Tibial nerve (tissue), 4 donors: ENCODE measurements around the gene RARA. TPM values are rescaled to one million over a fixed set of nuclear protein-coding genes. Genes with fewer than 3 reads are reported as not detected.

Source experiments
- DNase-seq, 2 donors: peaks; one replicate each; pipeline ENCODE4 v3.0.0-alpha.2; 2019; ENCODE audit warnings: low spot score in 2 of 2
- H3K27ac ChIP-seq, 4 donors: fragments of 200-600 bp; sonication (generic) in 3 of 4; one replicate each; pipeline ENCODE4 v1.5.1; 2017 to 2019; ENCODE audit warnings: mild to moderate bottlenecking in 1 of 4
- H3K27me3 ChIP-seq, 2 donors: fragments of 200-600 bp; sonication (generic) in 1 of 2; one replicate each; pipeline versions ENCODE4 v1.5.1 to v1.6.0; 2017 to 2019
- H3K36me3 ChIP-seq, 3 donors: fragments of 200-600 bp; sonication (generic); one replicate each; pipeline ENCODE4 v1.5.1; 2018 to 2019
- H3K4me1 ChIP-seq, 4 donors: fragments of 200-600 bp; sonication (generic) in 3 of 4; one replicate each; pipeline ENCODE4 v1.5.1; 2017 to 2019
- H3K4me3 ChIP-seq, 4 donors: fragments of 200-600 bp; sonication (generic) in 3 of 4; one replicate each; pipeline ENCODE4 v1.5.1; 2017 to 2019; ENCODE audit warnings: mild to moderate bottlenecking in 1 of 4, moderate library complexity in 1 of 4
- H3K9me3 ChIP-seq, 4 donors: fragments of 200-600 bp; sonication (generic) in 3 of 4; one replicate each; pipeline ENCODE4 v1.5.1; 2017 to 2019
- EP300 ChIP-seq, 2 donors: sonication (generic); formaldehyde crosslinking; IDR thresholded peaks; one replicate each; pipeline ENCODE4 v1.6.1; 2017; ENCODE audit warnings: antibody characterized with exemption in 2 of 2, mild to moderate bottlenecking in 1 of 2
- POLR2A ChIP-seq, 2 donors: fragments of 450-650 bp; IDR thresholded peaks; one replicate each; pipeline ENCODE4 v1.6.1; 2017; ENCODE audit warnings: antibody characterized with exemption in 2 of 2, mild to moderate bottlenecking in 2 of 2, moderate library complexity in 2 of 2
- WGBS, 2 donors: methylation state at CpG; one replicate each; pipeline ENCODE4 v1.1.5; 2018; 5-methylcytosine and 5-hydroxymethylcytosine counted together
- total RNA-seq, 4 donors: library from RNA; depleted of rRNA; stranded (reverse); fragments of >200 nt; gene quantifications; one replicate each; pipeline ENCODE4 v1.1.0, GENCODE V29; 2016
- TF ChIP-seq, protein P1 (sequence below), 5 experiments: fragments of 200-600 bp in 3 of 5; fragments of 450-650 bp in 2 of 5; sonication (generic) in 3 of 5; IDR thresholded peaks; one replicate each; pipeline ENCODE4 v1.5.1; 2016 to 2019; ENCODE audit warnings: antibody characterized with exemption in 5 of 5, mild to moderate bottlenecking in 3 of 5, moderate library complexity in 2 of 5

RARA gene
- total RNA-seq, 4 donors from 2014 or later = 28.9 to 58.2 (median 46.4) TPM

DNA sequence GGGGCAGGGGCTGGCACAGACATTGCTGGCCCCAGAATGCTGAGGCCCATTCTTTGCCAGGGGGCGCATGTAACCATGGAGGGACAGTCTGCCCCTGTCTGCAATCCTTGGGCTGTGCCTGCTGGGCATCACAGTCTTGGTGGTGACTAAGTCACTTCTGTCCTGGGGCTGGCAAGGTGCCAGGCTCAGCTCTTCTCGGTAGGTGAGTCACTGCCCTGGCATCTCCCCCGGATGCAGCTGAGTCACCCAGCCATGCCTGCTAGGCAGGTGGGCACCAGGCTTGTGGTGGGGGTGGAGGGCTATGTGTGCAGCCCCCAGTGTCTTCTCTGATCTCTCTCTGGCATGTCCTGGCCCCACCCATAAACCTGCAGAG is 5.6 kb downstream of the RARA start:
- no peak for TF ChIP-seq POLR2A (IDR thresholded peaks at IDR 0.05)
- TF ChIP-seq, protein P1, sequence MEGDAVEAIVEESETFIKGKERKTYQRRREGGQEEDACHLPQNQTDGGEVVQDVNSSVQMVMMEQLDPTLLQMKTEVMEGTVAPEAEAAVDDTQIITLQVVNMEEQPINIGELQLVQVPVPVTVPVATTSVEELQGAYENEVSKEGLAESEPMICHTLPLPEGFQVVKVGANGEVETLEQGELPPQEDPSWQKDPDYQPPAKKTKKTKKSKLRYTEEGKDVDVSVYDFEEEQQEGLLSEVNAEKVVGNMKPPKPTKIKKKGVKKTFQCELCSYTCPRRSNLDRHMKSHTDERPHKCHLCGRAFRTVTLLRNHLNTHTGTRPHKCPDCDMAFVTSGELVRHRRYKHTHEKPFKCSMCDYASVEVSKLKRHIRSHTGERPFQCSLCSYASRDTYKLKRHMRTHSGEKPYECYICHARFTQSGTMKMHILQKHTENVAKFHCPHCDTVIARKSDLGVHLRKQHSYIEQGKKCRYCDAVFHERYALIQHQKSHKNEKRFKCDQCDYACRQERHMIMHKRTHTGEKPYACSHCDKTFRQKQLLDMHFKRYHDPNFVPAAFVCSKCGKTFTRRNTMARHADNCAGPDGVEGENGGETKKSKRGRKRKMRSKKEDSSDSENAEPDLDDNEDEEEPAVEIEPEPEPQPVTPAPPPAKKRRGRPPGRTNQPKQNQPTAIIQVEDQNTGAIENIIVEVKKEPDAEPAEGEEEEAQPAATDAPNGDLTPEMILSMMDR (IDR thresholded peaks at IDR 0.05) = no peak
- TF ChIP-seq EP300 (IDR thresholded peaks at IDR 0.05) = peak in 1 of 2 donors; percentile 70
- Histone ChIP-seq H3K9me3 (no peaks in the 10 kb centered on the region), H3K36me3 (no peaks in the 10 kb centered on the region), H3K27me3 (no peaks in the 10 kb centered on the region), H3K4me1 (peaks cover 0 to 94% (median 74%) of the 10 kb centered on the region in 4 donors), H3K4me3 (no peak overlapping the region), H3K27ac (peak overlapping the region in 2 of 4 donors; percentile 76 to 87)
- peak in 1 of 2 donors; percentile 49 for DNase-seq
- 19 to 25% methylated on average over 2 to 3 of the region's 3 CpGs for WGBS, 2 donors

GRCh38 chr17:40315206-40315605 is 6.2 kb downstream of the RARA start:
- Histone ChIP-seq H3K4me1 (peaks cover 0 to 94% (median 74%) of the 10 kb centered on the region in 4 donors), H3K36me3 (no peaks in the 10 kb centered on the region), H3K27ac (peak overlapping the region in 2 of 4 donors; percentile 27 to 99), H3K9me3 (no peaks in the 10 kb centered on the region), H3K4me3 (no peak overlapping the region), H3K27me3 (no peaks in the 10 kb centered on the region)
- TF ChIP-seq POLR2A (IDR thresholded peaks at IDR 0.05) (no peak), EP300 (IDR thresholded peaks at IDR 0.05) (no peak)
- TF ChIP-seq, protein P1 (IDR thresholded peaks at IDR 0.05) = no peak
- WGBS, 2 donors = 83 to 89% methylated on average over 3 of the region's 3 CpGs
- no peak for DNase-seq

- 42 to 56% methylated on average over 7 to 9 of the region's 9 CpGs for WGBS, 2 donors
- Histone ChIP-seq H3K36me3 (no peaks in the 10 kb centered on the region), H3K27ac (peak overlapping the region in 3 of 4 donors; percentile 86 to 99 (median 94)), H3K4me1 (peaks cover 0 to 94% (median 76%) of the 10 kb centered on the region in 4 donors), H3K9me3 (no peaks in the 10 kb centered on the region), H3K4me3 (peak overlapping the region in 1 of 4 donors; percentile 99), H3K27me3 (no peaks in the 10 kb centered on the region)
- TF ChIP-seq, protein P1 (IDR thresholded peaks at IDR 0.05) = no peak
- TF ChIP-seq EP300 (IDR thresholded peaks at IDR 0.05) = no peak
- TF ChIP-seq POLR2A (IDR thresholded peaks at IDR 0.05) = no peak
- peak in 1 of 2 donors; percentile 9 for DNase-seq
These were observed 6.9 kb downstream of the RARA start for GRCh38 chr17:40315678-40316570.

GRCh38 chr17:40316571-40317344 is 7.8 kb downstream of the RARA start:
- 6 to 29% methylated on average over 30 to 37 of the region's 38 CpGs for WGBS, 2 donors
- no peaks in the 10 kb centered on the region for H3K36me3 ChIP-seq
- no peaks in the 10 kb centered on the region for H3K9me3 ChIP-seq
- H3K4me3 ChIP-seq = peak overlapping the region; percentile 7 to 99 (median 64)
- TF ChIP-seq POLR2A (IDR thresholded peaks at IDR 0.05) (peak in 1 of 2 donors; percentile 29), EP300 (IDR thresholded peaks at IDR 0.05) (peak in 1 of 2 donors; percentile 33)
- TF ChIP-seq, protein P1 (IDR thresholded peaks at IDR 0.05) = no peak
- DNase-seq = no peak
- H3K27ac ChIP-seq = peak overlapping the region in 3 of 4 donors; percentile 86 to 99 (median 94)
- peaks cover 0 to 94% (median 75%) of the 10 kb centered on the region in 4 donors for H3K4me1 ChIP-seq
- H3K27me3 ChIP-seq = no peaks in the 10 kb centered on the region
